ENCODE results near the gene DHRS12.

Gene DHRS12

DNA sequence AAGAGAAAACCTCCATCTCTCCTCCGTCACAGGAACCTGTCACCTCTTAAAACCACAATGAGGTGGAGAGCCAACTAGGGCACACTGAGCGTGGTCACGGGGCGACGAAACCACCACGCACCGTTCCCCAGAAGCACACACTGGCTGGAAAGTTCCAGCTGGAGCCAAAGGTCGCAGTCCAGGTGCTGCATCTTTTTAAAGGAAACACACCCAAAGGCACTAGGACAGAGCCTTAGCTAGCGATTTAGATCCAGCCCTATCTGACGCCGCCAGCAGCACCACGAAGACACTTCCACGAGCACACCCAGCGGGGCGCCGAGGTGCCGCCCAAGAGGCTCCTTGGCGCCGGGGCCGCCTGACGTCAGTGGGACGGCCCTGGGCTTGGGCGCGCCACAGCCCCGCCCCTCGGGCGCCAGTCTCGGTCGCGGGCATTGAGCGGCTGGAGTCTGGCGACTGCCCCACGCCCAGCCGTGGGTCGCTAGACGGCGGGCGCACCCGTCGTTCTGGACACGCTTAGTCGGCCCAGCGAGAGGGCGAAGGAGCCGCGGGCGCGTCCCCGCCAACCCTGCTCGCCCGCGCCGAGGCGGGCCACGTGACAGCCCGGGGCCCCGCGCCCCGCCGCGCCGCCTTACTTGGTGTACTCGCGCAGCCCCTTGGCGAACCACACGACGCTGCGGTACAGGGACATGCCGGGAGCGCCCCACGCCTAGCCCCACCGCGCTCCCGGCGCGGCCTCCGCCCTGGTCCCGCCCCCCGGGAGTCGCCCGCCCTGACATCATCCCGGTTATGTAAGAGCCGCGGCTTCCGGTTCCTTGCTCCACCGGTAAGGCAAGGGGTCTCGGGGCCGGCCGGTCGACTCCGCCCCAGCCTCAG lies at the start of gene DHRS12:
TSS of gene DHRS12 (minus strand) at position 742 of the 873 bp plus-strand sequence. CDS start 4,504 bp downstream, outside the sequence.
- DNase-seq = peak; percentile 92

- no peak for DNase-seq
These were observed 45.5 kb upstream of the DHRS12 start for GRCh38 chr13:51849145-51850101.

DNA sequence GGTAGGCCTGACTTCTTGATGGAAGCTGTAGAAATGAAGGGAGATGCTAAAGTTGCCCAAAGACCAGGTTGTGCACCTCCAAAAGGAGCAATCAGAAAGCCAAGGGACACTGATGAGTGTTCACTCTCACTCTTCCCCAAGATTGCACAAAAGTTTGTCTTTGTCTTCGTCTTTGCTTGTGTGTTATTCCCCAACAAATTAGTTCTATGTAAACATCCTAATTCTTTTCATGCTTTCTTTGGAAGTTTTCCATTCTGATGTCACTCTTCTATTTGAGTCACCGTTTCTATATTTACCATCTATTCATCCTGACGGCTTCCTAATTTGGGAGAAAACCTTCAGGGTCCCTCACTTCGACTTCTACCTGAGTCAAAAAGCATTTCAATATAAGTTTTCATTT lies 44.7 kb upstream of the DHRS12 start:
- DNase-seq = no peak

GRCh38 chr13:51846756-51847155 lies 42.8 kb upstream of the DHRS12 start:
- DNase-seq = no peak

DNA sequence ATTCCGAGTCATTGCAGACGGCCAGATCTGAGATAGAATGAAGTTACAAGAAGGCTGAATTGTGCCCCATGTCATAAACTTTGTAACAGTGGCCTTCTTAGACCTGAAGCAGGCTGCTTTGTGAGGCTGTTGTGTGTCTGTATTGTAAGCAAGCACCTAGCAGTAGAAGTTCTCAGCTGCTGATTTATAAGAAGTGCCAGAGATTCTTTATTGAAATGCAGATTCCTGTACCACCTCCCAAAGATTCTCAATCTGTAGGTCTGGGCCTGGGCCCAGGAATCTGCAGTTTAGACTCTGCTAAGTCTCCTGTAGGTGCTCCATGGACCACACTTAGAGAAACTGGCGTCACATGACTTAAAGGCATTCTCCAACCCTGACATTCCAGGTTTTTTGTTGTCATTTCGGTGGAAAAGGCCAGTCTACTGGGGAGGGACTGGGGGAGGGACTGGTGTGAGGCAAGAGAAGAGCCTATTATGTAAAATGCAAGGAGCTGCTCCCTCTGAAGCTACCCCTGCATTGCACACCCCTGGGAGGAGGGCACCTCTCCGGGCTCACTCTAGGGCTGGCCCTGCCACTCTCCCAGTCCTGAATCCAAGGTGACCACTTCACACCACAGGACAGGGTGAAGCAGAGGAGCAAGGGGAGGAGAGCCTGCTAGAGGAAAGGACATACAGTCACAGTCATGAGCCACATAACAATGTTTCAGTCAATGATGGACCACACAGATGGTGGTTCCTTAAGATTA lies 41.8 kb upstream of the DHRS12 start:
- no peak for DNase-seq

DNA sequence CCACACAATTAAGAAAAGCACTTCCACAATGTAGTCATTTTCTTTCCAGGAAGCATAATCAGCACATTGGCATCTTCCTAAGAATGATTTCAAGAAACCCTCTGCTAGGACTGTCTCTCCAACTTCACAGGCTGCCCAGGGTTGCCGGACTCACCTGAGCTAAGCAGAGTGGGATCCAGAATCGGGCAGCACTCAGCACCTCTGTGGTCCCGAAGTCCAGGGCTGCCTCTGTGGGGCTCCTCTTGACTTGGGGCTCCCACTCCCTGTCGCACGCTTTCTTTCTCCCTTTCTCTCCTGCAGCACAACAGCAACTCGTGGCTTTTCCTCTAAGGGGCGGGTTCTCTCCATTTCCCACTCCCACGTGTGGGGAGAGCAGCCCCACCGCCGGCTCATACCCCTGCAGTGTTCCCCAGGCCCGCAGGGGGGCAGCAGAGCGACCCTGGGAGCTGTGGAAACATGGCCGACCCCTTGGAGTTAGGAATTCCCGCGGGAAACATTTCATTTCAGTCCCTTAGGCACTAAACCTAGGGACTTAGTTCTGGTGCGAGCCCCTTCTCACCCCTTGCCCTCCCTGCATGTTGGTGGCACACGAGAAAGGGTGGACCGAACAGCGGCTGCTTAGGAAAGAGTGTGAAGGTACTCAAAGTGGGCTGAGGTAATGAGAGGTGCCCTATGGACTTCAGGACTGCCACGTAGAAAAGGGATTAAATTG lies 41.1 kb upstream of the DHRS12 start, which contains the start of gene TMEM272:
TSS of gene TMEM272 (minus strand) at position 316 of the 712 bp plus-strand sequence. CDS start 6,647 bp downstream, outside the sequence.
- peak; percentile 39 for DNase-seq

GRCh38 chr13:51843529-51843928 lies 39.6 kb upstream of the DHRS12 start:
- DNase-seq = no peak

- no peak for DNase-seq
These were observed 37.8 kb upstream of the DHRS12 start for GRCh38 chr13:51841732-51842131.

GRCh38 chr13:51840917-51841316 lies 37.0 kb upstream of the DHRS12 start:
- no peak for DNase-seq

DNA sequence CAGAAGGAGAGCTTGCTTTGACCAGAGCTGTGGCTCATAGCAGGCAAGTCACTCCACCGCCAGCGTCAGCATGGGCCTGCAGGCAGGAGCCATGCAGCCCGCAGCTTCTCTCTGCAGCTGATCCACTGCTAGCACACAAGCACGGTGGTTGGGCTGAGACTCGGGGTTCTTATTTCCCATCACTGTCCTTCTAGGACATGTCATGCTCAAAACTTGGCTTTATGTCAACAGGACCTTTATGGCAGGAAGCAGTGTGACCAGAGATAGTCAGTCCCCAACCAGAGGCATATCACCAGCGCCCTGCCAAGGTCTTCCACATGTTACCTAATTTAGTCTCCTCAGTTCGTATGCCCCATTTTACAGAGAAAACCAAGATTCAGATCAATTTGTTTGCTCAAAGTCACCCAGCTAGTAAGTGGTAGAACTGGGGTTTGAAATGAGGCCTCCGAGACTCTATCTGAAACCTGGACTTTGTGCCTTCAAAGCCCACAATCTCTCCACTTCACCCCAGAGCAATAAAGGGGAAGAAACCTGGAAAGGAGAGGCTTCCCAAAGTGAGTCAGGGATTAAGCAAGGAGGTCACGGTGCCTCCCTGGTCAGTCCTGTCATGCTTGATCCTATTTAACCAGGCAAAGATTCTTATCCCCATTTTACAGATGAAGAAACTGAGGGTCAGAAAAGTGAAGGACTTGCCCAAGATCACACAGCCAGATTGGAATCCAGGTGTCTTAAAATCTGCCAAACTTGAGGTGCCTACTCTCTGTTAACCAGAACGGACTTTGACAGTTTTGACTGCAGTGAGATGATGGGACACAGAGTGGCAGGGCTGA lies 36.0 kb upstream of the DHRS12 start:
- DNase-seq = no peak

GRCh38 chr13:51838240-51838846 lies 34.4 kb upstream of the DHRS12 start:
- no peak for DNase-seq

DNA sequence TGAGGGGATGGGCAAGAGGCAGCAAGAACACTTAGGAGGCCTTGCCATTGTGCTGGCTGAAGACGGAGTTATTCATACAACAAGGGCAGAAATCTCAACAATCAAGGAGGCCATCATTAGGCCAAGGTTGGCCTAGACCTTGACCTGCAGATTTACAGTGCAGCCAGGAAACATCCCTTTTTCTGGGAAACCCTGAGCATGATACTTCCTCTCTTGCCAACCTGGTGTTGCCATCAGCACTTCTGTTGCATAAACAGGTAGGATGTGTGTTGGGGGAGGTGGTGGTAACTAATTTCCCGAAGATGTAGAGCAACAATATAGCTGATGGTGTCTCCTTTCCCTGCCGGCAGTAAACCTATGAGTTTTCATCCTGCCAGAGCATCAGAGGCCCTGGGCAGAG lies 33.1 kb upstream of the DHRS12 start:
- no peak for DNase-seq

- peak; percentile 45 for DNase-seq
These were observed 30.7 kb upstream of the DHRS12 start for GRCh38 chr13:51834581-51835171.

- DNase-seq = no peak
These were observed 30.0 kb upstream of the DHRS12 start for GRCh38 chr13:51833980-51834379.

- DNase-seq = no peak
These were observed 28.6 kb upstream of the DHRS12 start for GRCh38 chr13:51832471-51833152.

DNA sequence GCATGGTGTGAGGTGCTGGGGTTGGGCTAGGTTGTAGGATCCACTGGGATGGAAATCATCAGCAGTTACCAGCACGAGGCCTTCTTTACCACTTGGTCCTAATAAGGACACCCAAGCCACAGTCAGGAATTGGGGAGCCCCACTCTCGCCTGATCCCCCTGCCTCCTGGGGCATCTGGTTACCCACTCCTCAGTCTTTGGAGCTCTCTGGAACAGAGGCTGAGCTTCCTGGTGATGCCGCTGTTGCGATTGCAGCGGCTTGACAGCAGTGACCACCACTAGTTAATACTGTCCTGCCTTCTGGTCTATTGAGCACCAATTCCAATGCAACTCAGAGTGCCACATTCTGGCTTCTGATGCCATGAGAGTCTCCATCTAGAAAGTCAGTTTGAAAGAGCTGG lies 27.6 kb upstream of the DHRS12 start:
- DNase-seq = no peak

- DNase-seq = no peak
These were observed 25.6 kb upstream of the DHRS12 start for GRCh38 chr13:51829568-51829899.

- DNase-seq = no peak
These were observed 25.0 kb upstream of the DHRS12 start for GRCh38 chr13:51828730-51829567.

DNA sequence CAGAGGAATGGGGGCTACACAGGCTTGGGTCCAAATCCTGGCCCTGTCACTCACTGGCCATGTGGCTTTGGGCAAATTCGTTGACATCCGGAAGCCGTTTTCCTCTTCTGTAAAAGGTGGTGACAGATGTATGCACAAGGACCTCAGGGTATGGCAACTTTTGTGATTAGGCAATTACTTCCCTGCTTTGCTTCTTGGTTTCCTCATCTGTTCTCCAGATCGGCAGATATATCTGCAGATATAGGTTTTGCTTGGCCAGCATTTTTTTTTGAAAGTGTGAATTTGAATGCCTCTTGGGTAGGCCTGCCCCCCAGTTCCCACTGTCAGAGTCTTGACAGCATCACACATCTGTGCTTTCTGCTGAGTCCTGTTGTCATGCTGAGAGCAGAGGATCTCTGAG lies 23.3 kb upstream of the DHRS12 start:
- DNase-seq = no peak
